UCSD-AML1 (cell line): ENCODE measurements around the gene EFNA1.
A peak's percentile ranks its signal among the peaks of the same experiment; 100 is the strongest.

ENCODE experiments used
- DNase-seq: peaks from one replicate; lab custom pipeline; 2025; ENCODE audit not compliant: unreplicated experiment; lab: John Stamatoyannopoulos, UW

Gene EFNA1

DNA sequence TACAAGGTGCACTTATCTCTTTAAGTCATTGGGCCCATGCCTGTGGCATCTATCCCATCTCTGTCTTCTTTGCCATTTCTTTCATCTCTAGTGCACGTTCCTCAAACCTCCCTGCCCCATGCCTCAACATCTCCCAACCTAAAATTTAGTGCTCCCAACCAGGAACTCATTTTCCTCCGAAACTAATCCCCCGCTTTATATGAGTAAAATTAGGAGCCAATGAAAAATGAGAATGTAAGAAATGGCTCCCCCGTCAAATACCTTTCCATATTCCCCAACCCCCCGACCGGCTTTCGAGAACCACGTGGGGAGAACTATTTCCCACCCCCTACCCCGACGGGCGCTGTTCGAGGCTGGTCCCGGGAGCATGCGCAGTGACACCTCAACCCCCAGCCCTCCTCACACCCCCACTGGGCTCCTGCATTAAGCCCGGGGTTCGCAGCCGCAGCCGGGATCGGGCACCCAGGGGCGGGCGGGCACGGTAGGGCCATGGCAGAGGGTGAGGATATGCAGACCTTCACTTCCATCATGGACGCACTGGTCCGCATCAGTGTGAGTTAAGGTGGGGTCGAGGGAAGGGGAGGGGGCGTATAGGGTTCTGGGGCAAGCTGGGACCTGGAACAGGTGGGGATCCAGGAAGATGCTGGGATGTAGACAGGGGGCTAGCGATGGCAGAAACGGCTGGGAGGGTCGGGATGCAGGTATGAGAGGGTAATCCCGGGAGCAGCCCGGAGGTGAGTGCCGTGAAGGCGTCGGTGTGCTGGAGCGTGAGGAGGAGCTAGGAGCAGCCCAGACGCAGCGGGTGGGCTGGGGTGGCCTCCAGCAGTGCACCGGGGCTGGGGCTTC, 46.0 kb downstream of the EFNA1 start, which contains the start of gene TRIM46:
Gene TRIM46 (plus strand): TSS at position 372 of the 846 bp plus-strand sequence. CDS start 118 bp downstream, at position 490.
- no peak for DNase-seq

DNA sequence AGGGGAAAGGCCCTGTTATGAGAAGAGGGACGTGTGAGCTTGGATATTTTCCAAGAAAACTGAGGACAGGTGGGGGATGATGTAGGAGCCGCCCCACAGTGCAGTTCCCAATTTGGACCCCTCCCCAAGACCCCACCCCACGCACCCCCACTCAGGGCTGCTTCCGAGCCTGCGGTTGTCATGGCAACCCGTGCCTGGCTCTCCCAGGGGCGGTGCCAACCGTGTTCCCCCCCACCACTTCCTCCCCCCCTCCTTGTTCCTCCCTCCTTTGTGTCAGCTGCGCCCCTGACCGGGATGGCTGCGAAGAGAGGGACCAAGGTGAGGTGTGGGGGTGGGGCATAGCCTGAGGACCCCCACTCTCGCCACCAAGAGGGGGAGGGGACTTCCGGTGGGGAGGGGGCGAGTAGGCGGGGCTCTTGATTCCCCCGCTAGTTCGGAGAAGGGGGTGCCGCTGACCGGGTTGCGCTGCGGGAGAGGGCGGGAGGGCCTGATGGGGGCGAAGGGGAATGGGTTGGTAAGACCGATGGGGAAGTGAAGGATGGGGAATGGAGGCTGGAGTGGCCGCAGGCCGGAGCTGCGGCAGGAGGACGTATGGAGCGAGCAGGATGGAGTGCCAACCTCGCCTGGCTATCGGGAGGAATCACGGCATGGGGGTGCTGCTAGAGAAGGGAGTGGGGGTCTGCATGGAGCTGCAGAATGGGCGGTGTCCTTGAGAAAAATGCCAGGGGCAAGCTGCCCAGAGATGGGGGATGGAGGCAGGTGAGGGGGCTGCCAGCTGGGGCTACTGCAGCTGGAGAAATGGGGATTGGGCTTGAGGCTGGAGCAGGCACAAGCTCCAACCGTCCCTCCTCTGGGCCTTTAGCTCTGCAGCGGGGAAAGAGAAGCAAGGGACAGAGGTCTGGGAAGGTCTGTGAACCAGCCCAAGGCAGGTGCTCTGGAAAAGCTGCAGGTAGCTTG, 46.9 kb downstream of the EFNA1 start:
- no peak for DNase-seq

DNA sequence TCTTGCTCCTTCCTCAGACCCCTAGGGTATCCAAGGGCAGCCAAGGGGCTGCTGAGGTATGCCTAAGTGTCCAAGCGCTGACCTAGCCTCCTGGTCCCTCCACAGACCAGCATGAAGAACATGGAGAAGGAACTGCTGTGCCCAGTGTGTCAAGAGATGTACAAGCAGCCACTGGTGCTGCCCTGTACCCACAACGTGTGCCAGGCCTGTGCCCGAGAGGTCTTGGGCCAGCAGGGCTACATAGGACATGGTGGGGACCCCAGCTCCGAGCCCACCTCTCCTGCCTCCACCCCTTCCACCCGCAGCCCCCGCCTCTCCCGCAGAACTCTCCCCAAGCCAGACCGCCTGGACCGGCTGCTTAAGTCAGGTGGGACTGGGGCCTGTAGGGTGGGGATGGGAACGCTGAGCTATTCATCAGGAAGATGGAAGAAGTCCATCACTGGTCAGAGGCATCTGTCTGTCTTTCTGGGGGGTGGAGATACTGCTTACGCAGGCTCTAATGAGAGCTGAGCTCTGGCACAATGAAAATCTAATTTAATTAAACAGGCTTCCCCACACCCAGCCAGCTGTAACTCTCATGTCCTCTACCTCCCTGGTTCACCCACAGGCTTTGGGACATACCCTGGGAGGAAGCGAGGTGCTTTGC, 47.7 kb downstream of the EFNA1 start:
- no peak for DNase-seq

DNA sequence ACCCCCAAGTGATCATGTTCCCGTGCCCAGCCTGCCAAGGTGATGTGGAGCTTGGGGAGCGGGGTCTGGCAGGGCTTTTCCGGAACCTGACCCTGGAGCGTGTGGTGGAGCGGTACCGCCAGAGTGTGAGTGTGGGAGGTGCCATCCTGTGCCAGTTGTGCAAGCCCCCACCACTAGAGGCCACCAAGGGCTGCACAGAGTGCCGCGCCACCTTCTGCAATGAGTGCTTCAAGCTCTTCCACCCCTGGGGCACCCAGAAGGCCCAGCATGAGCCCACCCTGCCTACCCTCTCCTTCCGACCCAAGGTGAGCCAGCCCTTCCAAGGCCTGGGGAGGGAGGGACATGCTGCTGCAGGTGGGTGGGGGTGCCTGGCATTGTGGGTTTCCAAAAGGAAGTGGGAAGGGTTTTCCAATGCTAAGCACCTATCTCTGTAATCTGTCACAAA, 48.3 kb downstream of the EFNA1 start:
- peak; percentile 49 for DNase-seq

DNA sequence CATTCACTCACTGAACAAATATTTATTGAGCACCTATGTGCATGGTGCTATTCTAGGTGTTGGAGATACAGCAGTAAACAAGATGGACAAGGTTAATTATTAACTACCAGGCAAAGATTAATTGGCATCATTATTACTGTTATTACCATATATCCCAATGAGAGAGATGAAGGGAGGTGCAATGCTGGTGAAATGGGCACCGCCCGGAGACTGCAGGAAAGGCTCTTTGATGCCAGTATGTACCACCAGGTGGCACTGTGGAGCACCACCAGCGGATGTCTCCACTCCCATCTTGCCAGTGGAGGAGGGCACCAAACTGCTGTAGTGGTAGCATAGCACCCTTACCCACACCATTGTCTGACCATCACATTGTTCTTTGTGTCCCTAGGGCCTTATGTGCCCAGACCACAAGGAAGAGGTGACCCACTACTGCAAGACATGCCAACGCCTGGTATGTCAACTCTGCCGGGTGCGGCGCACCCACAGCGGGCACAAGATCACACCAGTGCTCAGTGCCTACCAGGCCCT, 48.9 kb downstream of the EFNA1 start:
- peak; percentile 80 for DNase-seq

DNA sequence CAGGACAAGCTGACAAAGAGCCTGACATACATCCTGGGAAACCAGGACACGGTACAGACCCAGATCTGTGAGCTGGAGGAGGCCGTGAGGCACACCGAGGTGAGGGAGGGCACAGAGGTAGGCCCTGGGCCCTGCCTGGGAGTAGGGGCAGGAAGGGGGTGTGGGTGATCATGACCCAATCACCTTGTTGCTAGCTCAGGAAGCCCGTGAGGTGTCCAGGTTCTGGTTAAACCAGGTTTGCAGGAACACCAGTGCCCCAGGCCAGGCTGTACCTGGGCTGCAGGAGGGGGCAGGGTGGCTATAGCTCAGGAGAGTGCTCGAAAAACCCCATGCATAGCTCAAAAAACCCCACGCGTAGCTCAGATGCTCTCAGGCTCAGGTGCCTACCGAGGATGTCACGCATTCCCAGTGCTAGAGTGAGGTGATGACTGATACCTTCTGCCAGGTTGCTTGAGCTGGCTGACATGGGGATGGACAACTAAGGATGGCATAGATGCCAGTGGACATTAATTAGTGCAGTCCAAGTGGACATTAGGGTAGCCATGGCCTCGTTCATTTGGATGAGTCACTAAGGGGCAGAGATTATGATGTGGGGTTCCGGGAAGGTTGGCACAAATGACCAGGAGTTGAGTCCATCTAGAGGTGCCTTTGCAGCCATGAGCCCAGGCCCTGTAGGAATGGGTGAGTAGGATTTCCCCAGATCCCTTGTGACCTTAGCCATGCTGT, 49.7 kb downstream of the EFNA1 start:
- DNase-seq = no peak

DNA sequence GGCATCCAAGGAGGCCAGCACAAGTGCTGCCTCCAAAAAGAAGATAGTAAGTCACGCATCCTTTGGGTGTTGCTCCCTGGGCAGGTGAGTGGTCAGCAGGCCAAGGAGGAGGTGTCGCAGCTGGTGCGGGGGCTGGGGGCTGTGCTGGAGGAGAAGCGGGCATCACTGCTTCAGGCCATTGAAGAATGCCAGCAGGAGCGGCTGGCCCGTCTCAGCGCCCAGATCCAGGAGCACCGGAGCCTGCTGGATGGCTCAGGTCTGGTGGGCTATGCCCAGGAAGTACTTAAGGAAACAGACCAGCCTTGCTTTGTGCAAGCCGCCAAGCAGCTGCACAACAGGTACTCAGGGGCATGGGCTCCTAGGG, 50.2 kb downstream of the EFNA1 start:
- DNase-seq = no peak

DNA sequence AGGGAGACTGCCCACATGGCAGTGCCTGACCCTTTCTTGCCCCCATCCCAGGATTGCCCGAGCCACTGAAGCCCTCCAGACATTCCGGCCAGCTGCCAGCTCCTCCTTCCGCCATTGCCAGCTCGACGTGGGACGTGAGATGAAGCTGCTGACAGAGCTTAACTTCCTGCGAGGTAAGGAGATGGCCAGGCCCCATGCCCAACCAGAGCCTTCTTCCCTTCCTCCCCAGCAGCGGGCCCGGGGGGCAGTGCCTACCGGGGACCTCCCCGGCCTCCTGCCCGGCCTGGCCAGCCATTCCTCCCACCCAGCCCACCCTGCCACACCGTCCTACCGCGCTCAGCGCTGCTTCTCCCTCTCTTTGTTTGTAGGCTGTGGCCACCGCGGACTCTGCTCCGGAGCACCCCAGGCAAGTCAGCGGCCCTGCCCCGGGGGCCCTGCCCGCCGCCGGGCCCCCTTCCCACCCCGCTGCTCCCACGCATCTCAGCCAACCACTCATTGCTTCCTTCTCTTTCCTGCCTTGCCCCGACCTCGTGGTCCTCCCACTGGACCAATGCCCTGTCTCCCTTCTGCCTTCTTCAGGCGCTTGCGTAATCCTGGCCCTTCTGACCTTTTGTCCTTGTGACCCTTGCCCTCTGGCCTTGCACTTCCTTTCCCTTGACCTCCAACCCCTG, 50.9 kb downstream of the EFNA1 start:
- DNase-seq = no peak

DNA sequence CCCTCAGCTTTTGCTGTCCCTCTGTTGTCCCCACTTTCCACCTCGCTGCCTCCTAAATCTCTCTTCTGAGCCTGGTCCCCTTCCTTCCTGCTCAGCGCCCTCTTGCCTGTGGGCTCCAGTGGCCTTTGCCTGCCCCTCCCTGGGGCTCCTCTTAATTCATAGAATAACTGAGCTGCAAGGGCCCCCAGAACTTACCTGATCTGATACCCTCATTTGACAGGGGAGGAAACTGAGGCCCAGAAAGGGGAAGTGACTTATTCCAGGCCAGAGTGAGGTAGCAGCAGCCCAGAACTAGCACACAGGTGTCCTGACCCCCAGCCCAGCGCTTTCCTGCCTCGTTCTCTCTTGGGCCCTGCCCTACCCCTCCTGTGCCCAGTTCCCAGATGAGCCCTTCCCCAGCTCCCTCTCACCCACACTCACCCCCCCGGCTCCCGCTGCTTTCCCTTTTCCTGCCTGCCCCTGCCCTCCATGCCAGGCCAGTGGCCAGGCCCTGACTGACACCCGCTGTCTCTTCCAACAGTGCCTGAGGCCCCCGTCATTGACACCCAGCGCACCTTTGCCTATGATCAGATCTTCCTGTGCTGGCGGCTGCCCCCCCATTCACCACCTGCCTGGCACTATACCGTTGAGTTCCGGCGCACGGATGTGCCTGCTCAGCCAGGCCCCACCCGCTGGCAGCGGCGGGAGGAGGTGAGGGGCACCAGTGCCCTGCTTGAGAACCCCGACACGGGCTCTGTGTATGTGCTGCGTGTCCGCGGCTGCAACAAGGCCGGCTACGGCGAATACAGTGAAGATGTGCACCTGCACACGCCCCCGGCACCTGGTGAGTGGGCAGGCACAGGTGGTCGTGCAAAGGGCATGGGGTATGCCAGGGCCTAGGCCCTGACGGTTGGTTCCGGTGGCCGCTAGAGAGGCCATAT, 51.7 kb downstream of the EFNA1 start:
- DNase-seq = no peak

DNA sequence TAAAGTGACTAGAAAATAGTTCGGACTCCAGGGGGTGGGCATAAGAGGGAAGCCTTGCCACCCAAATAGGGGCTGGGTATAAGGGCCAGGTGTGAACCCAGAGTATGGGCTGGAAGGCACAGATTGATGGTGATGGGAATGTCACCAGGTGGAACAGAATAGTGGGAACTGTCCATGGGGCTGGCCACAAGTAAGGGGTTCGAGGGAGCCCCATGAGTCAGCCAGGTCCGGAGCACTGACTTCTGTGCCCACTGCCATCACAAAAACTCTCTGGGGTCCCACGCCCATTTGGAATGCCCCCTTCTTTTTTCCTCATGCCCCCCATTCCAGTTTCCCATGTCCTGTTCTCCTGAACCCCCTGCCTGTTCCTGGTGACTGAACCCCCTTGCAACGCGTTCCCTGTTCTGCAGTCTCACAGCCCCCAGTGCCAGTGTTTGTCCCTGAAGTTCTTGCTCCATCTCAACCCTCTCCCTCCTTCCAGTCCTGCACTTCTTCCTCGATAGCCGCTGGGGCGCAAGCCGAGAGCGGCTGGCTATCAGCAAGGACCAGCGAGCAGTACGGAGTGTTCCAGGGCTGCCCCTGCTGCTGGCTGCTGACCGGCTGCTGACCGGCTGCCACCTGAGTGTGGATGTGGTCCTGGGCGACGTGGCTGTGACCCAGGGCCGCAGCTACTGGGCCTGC, 53.8 kb downstream of the EFNA1 start:
- DNase-seq = no peak

DNA sequence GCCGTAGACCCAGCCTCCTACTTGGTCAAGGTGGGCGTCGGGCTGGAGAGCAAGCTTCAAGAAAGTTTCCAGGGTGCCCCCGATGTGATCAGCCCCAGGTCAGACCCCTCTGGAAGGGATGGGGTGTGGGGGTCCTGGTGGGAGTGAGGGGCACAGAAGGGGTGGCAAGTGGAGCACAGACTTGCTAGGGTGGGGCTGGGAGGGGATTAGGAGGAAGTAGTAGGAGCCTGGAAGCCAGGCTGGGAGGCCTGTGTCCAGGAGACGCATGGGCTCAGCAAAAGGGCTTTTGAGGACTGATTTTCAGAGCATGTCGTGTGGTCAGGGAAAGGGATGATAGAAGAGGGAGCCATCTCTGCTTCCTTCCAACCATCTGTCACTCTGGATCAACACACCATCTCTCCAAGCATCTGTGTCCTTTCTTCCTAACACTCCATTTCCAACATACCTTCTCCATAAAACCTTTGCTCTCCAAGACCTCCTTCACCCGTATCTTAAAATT, 54.4 kb downstream of the EFNA1 start:
- no peak for DNase-seq

DNA sequence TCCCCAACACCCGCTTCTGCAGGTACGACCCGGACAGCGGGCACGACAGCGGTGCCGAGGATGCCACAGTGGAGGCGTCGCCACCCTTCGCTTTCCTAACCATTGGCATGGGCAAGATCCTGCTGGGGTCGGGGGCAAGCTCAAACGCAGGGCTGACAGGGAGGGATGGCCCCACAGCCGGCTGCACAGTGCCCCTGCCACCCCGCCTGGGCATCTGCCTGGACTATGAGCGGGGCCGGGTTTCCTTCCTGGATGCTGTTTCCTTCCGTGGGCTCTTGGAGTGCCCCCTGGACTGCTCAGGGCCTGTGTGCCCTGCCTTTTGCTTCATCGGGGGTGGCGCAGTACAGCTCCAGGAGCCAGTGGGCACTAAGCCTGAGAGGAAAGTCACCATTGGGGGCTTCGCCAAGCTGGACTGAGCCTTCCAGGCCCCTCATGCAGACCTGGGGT, 56.1 kb downstream of the EFNA1 start:
- DNase-seq = no peak

DNA sequence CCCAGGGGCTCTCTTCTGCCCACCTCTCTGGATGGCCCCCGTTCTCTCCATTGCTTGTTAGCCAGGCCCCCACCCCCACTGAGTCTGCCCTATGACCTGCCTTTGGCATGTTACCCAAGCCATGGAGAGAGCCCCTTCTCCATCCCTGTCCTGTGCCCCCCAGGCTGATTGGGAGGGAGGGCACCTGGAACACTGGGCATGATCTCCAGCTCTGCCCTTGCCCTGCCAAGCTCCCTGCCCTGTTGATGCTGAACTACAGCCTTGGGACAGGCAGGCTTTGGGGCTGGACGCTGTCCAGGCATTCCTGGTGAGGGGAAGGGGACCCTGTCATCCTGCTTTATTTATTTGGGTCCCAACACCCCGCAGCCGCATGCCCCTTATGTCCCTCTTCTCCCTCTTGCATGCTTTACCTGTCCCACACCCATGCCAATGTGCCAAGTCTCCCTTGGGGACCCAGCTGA, 56.7 kb downstream of the EFNA1 start:
- DNase-seq = no peak
